Uterus (tissue), 2 donors: ENCODE results near the gene TRUB1.

ENCODE experiments used
- POLR2A ChIP-seq, 2 donors: fragments of 450-650 bp; IDR thresholded peaks; one replicate each; pipeline ENCODE4 v1.6.1; 2016; ENCODE audit warnings: antibody characterized with exemption in 2 of 2, mild to moderate bottlenecking in 1 of 2, moderate library complexity in 1 of 2
- TF ChIP-seq, protein P1 (sequence below), 4 experiments: fragments of 200-600 bp in 2 of 4; fragments of 450-650 bp in 2 of 4; sonication (generic) in 2 of 4; IDR thresholded peaks; one replicate each; pipeline ENCODE4 v1.5.1; 2016 to 2019; ENCODE audit warnings: antibody characterized with exemption in 4 of 4, mild to moderate bottlenecking in 2 of 4, moderate library complexity in 1 of 4

DNA sequence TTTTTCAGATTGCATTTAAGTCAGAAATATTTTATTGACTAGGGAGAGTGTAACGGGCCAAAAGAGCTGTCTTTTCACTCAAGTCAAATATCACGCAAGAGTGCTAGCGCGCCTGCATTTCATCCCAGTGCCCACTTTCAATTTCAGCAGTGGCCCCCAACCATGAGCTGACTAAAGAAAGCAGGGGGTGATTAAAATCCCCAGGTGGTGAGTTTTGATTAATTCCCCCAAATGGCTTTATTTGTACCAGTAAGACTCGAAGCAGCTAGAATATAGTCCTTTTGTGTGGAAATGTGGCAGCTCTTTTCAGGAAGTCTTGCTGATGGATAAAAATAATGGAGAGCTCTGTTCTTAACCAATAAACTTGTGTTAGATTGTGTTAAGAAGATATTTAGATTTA, 35.3 kb downstream of the TRUB1 start:
- TF ChIP-seq POLR2A (IDR thresholded peaks at IDR 0.05), result no peak
- TF ChIP-seq, protein P1, sequence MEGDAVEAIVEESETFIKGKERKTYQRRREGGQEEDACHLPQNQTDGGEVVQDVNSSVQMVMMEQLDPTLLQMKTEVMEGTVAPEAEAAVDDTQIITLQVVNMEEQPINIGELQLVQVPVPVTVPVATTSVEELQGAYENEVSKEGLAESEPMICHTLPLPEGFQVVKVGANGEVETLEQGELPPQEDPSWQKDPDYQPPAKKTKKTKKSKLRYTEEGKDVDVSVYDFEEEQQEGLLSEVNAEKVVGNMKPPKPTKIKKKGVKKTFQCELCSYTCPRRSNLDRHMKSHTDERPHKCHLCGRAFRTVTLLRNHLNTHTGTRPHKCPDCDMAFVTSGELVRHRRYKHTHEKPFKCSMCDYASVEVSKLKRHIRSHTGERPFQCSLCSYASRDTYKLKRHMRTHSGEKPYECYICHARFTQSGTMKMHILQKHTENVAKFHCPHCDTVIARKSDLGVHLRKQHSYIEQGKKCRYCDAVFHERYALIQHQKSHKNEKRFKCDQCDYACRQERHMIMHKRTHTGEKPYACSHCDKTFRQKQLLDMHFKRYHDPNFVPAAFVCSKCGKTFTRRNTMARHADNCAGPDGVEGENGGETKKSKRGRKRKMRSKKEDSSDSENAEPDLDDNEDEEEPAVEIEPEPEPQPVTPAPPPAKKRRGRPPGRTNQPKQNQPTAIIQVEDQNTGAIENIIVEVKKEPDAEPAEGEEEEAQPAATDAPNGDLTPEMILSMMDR (IDR thresholded peaks at IDR 0.05), result no peak
